ENCODE results near the gene SORD.
"Not testable (repeated sequence)": the region's sequence is repeated elsewhere in the genome, so short reads cannot be mapped to it uniquely, and the experiment has no call there.

DNA sequence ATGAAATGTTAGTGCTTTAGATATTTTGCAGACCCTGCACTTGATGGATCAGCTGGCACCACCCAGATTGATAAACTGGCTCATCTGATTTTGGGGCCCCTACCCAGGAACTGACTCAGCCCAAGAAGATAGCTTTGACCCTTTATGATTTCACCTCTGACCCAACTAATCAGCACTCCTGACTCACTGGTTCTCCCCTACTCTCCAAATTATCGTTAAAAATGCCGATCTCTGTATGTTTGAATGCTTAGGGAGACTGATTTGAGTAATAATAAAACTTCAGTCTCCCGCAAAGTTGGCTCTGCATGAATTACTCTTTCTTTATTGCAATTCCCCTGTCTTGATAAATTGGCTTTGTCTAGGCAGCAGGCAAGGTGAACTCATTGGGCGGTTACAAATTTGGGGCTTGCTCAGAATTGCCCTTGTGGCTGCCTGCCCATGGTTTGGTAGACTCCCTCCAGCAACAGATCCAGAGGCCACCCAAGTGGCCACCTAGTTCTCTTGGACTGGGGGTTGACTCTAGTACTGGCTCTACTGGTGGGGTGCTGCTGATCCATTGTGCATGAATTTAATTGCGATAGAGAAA is 18.3 kb upstream of the SORD start:
- not testable (repeated sequence) for TF ChIP-seq POLR2AphosphoS5 (IDR thresholded peaks at IDR 0.05; ENCODE audit: insufficient read depth in 1 of 2, low read depth in 1 of 2); POLR2A (IDR thresholded peaks at IDR 0.05)
- TF ChIP-seq, protein P1, sequence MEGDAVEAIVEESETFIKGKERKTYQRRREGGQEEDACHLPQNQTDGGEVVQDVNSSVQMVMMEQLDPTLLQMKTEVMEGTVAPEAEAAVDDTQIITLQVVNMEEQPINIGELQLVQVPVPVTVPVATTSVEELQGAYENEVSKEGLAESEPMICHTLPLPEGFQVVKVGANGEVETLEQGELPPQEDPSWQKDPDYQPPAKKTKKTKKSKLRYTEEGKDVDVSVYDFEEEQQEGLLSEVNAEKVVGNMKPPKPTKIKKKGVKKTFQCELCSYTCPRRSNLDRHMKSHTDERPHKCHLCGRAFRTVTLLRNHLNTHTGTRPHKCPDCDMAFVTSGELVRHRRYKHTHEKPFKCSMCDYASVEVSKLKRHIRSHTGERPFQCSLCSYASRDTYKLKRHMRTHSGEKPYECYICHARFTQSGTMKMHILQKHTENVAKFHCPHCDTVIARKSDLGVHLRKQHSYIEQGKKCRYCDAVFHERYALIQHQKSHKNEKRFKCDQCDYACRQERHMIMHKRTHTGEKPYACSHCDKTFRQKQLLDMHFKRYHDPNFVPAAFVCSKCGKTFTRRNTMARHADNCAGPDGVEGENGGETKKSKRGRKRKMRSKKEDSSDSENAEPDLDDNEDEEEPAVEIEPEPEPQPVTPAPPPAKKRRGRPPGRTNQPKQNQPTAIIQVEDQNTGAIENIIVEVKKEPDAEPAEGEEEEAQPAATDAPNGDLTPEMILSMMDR (IDR thresholded peaks at IDR 0.05) = not testable (repeated sequence)

Measured in vagina (tissue), 2 donors.